OCI-LY7 (cell line): Measurements from ENCODE around the gene LRPPRC. TPM values are rescaled to one million over a fixed set of nuclear protein-coding genes. Genes with fewer than 3 reads are reported as not detected.

Source experiments
- BruUV-seq: library from RNA; stranded (reverse); fragments of 400-500 nt; replicated peaks from 2 replicates; lab custom pipeline; 2021; lab: Mats Ljungman, UMichigan
- CTCF ChIA-PET: fragments of 300-600 bp; sonication (Branson Sonifier 250); formaldehyde crosslinking; loops from one replicate; lab custom pipeline; 2022; ENCODE audit warnings: antibody characterized with exemption; ENCODE audit not compliant: unreplicated experiment; lab: Charles Lee
- POLR2A ChIA-PET: fragments of 300-600 bp; sonication (Branson Sonifier 250); formaldehyde crosslinking; loops from one replicate; lab custom pipeline; 2022; ENCODE audit warnings: antibody characterized with exemption; lab: Charles Lee
- DNase-seq: peaks from one replicate; pipeline ENCODE4 v3.0.0-alpha.2; 2015; ENCODE audit warnings: low spot score
- H2AFZ ChIP-seq: fragments of 200-600 bp; sonication (generic), shearing (Covaris generic); 2 replicates; pipeline ENCODE4 v1.6.1; 2014; ENCODE audit warnings: mild to moderate bottlenecking, antibody characterized with exemption, low read length, moderate library complexity
- H3K27ac ChIP-seq: fragments of 200-600 bp; sonication (generic); 2 replicates; pipeline ENCODE4 v1.5.1; 2014; ENCODE audit warnings: mixed run types, low read depth, mild to moderate bottlenecking, moderate library complexity, low read length, inconsistent platforms; ENCODE audit not compliant: poor library complexity, severe bottlenecking
- H3K36me3 ChIP-seq: fragments of 200-600 bp; sonication (generic); 2 replicates; pipeline ENCODE4 v1.6.1; 2014; ENCODE audit warnings: mild to moderate bottlenecking, antibody characterized with exemption, low read length, moderate library complexity, mixed read lengths; ENCODE audit not compliant: insufficient read depth
- H3K4me1 ChIP-seq: fragments of 200-600 bp; sonication (generic); 2 replicates; pipeline ENCODE4 v1.5.1; 2014; ENCODE audit warnings: mild to moderate bottlenecking, low read length; ENCODE audit not compliant: insufficient read depth, poor library complexity, severe bottlenecking
- H3K4me2 ChIP-seq: fragments of 200-600 bp; sonication (generic); 2 replicates; pipeline ENCODE4 v1.6.1; 2014; ENCODE audit warnings: mild to moderate bottlenecking, low read length
- H3K4me3 ChIP-seq: fragments of 200-600 bp; sonication (generic); 2 replicates; pipeline ENCODE4 v1.5.1; 2014; ENCODE audit warnings: mild to moderate bottlenecking, low read depth, low read length; ENCODE audit not compliant: poor library complexity, severe bottlenecking
- H3K79me2 ChIP-seq: fragments of 200-600 bp; sonication (generic); 2 replicates; pipeline ENCODE4 v1.6.1; 2016; ENCODE audit warnings: low read depth, mild to moderate bottlenecking, low read length, moderate library complexity, mixed read lengths; ENCODE audit not compliant: insufficient read depth
- H3K9me2 ChIP-seq: fragments of 200-600 bp; sonication (generic); 2 replicates; pipeline ENCODE4 v1.6.1; 2016; ENCODE audit warnings: mild to moderate bottlenecking, low read length, mixed read lengths; ENCODE audit not compliant: insufficient read depth
- H3K9me3 ChIP-seq: fragments of 200-600 bp; sonication (generic); 2 replicates; pipeline ENCODE4 v1.6.1; 2014; ENCODE audit warnings: mild to moderate bottlenecking, mixed run types, low read length, mixed read lengths
- H4K20me1 ChIP-seq: fragments of 200-600 bp; sonication (generic); 2 replicates; pipeline ENCODE4 v1.6.1; 2014; ENCODE audit warnings: mild to moderate bottlenecking, antibody characterized with exemption, low read length, moderate library complexity, mixed read lengths; ENCODE audit not compliant: insufficient read depth
- CTCF ChIP-seq: fragments of 200-600 bp; sonication (generic); conservative IDR thresholded peaks from 2 replicates; pipeline ENCODE4 v1.5.1; 2014; ENCODE audit warnings: mild to moderate bottlenecking, antibody characterized with exemption, low read length, moderate library complexity, mixed read lengths
- EZH2phosphoT487 ChIP-seq: fragments of 200-600 bp; sonication (generic); IDR thresholded peaks from 2 replicates; pipeline ENCODE4 v1.6.1; 2018; ENCODE audit warnings: low read depth, borderline replicate concordance, mild to moderate bottlenecking, mixed run types, antibody characterized with exemption, low read length, moderate library complexity, mixed read lengths
- intact Hi-C: fragments of 100-400 bp; cut with micrococcal nuclease; formaldehyde crosslinking; loops from one replicate; pipeline ENCODE4 v1.10.0; 2022; ENCODE audit not compliant: unreplicated experiment
- total RNA-seq, 2 experiments: library from RNA; depleted of rRNA in 1 of 2; stranded (reverse); fragments of >200 nt in 1 of 2; shearing (Covaris generic) in 1 of 2; gene quantifications; 2 replicates each; pipeline ENCODE4 v1.2.3, GENCODE V29; 2014 to 2022

LRPPRC gene
- total RNA-seq, 2 experiments from 2014 or later: 64.4 to 136 TPM

- peaks cover 68% of the 10 kb centered on the region for H3K36me3 ChIP-seq
- peak overlapping the region; percentile 81 for H3K4me2 ChIP-seq
These were observed 2.4 kb downstream of the LRPPRC start for GRCh38 chr2:43993437-43993836.

DNA sequence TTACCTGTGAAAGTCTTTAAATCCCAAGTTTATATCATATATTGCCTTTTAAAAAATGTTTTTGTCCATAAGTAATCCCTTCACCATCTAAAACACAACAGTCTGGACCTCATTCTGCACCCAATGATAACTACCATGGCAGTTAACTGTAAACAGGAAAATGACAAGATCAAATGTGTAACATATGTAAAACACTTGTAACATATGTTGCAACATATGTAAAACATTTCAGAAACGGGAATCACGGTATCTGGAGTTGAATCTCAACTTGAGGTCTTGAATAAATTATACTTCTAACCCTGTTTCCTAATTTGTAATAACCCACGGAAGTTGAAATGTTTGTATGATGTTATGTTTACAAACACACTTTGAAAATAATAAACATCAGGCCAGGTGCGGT, 6.2 kb downstream of the LRPPRC start:
- intact Hi-C loops: no loop called here
- Histone ChIP-seq H4K20me1 (peaks cover 52% of the 10 kb centered on the region), H3K4me3 (no peak overlapping the region), H3K9me2 (no peaks in the 10 kb centered on the region), H3K79me2 (peaks cover 94% of the 10 kb centered on the region), H3K9me3 (no peaks in the 10 kb centered on the region), H3K4me2 (no peak overlapping the region), H3K4me1 (peaks cover 9% of the 10 kb centered on the region), H3K36me3 (peaks cover 87% of the 10 kb centered on the region), H2AFZ (no peak overlapping the region), H3K27ac (no peak overlapping the region)
- BruUV-seq: no TSS peak
- POLR2A ChIA-PET: no interaction called here
- TF ChIP-seq CTCF (no peak), EZH2phosphoT487 (no peak)
- CTCF ChIA-PET: no interaction called here
- DNase-seq: no peak

More at GRCh38 chr2:43993437-43993836, 2.4 kb downstream of the LRPPRC start:
- CTCF ChIA-PET: no interaction called here
- Histone ChIP-seq H3K4me3 (no peak overlapping the region), H3K9me2 (no peaks in the 10 kb centered on the region), H3K9me3 (no peaks in the 10 kb centered on the region), H3K79me2 (peaks cover 74% of the 10 kb centered on the region), H3K4me1 (peaks cover 22% of the 10 kb centered on the region), H4K20me1 (peaks cover 38% of the 10 kb centered on the region), H3K27ac (no peak overlapping the region), H2AFZ (no peak overlapping the region)
- TF ChIP-seq CTCF (no peak), EZH2phosphoT487 (no peak)
- no TSS peak for BruUV-seq
- POLR2A ChIA-PET: no interaction called here
- no peak for DNase-seq
- intact Hi-C loops: no loop called here

GRCh38 chr2:43986600-43986999, 9.2 kb downstream of the LRPPRC start:
- H4K20me1 ChIP-seq: peaks cover 34% of the 10 kb centered on the region
- no peak for DNase-seq
- no peak overlapping the region for H3K27ac ChIP-seq
- no peaks in the 10 kb centered on the region for H3K9me3 ChIP-seq
- intact Hi-C loops: no loop called here
- ChIA-PET CTCF (no interaction called here), POLR2A (interaction anchor here (1.3 kb wide), 1 partner anchor 11 kb away, joined by 4 read pairs; no protein-coding TSS in a partner anchor)
- H3K4me2 ChIP-seq: no peak overlapping the region
- no peak for TF ChIP-seq CTCF
- TF ChIP-seq EZH2phosphoT487: no peak
- no peaks in the 10 kb centered on the region for H3K9me2 ChIP-seq
- H3K79me2 ChIP-seq: peaks cover 89% of the 10 kb centered on the region
- H3K4me3 ChIP-seq: no peak overlapping the region
- no peak overlapping the region for H2AFZ ChIP-seq
- peaks cover 82% of the 10 kb centered on the region for H3K36me3 ChIP-seq
- H3K4me1 ChIP-seq: no peaks in the 10 kb centered on the region
- no TSS peak for BruUV-seq
